GM12801 (cell line): ENCODE measurements around the gene NRTN.

Experiments
- TF ChIP-seq, protein P1 (sequence below): IDR thresholded peaks from one replicate; pipeline ENCODE4 v1.5.1; 2011; ENCODE audit warnings: control low read depth; ENCODE audit not compliant: insufficient read length; ENCODE audit errors: extremely low read depth

The NRTN gene

DNA sequence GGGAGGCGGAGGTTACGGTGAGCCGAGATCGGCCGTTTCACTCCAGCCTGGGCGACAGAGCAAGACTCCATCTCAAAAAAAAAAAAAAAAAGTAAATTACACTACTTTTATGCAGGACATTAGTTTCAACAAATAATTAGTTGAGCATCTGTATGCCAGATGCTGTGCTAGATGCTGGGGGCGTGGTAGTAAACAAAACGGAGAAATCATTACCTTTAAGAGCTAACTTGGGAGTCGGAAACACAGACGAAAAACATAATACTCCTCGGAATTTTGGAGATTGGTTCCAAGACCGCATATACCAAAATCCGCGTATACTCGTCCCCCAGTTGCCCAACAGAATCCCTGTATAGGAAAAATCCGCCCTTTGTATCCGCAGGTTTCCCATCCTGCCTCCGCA lies 12.6 kb upstream of the NRTN start:
- TF ChIP-seq, protein P1, sequence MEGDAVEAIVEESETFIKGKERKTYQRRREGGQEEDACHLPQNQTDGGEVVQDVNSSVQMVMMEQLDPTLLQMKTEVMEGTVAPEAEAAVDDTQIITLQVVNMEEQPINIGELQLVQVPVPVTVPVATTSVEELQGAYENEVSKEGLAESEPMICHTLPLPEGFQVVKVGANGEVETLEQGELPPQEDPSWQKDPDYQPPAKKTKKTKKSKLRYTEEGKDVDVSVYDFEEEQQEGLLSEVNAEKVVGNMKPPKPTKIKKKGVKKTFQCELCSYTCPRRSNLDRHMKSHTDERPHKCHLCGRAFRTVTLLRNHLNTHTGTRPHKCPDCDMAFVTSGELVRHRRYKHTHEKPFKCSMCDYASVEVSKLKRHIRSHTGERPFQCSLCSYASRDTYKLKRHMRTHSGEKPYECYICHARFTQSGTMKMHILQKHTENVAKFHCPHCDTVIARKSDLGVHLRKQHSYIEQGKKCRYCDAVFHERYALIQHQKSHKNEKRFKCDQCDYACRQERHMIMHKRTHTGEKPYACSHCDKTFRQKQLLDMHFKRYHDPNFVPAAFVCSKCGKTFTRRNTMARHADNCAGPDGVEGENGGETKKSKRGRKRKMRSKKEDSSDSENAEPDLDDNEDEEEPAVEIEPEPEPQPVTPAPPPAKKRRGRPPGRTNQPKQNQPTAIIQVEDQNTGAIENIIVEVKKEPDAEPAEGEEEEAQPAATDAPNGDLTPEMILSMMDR: no peak

DNA sequence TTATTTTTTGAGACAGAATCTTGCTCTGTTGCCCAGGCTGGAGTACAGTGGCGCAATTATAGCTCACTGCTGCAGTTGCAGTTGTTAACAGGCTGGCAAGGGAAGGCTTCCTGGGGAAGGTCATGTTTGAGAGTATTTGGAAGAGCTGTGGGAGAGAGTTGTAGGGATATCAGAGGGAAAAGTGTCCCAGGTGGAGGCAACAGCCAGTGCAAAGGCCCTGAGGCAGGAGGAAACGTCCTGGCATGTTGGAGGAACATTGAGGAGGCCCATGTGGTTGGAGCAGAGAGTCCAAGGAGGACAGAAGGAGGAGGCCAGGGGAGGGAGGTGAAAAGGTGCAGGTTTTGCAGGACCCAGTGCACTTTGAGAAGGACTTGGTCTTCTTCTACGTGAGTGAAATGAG lies 11.7 kb upstream of the NRTN start:
- TF ChIP-seq, protein P1: no peak

DNA sequence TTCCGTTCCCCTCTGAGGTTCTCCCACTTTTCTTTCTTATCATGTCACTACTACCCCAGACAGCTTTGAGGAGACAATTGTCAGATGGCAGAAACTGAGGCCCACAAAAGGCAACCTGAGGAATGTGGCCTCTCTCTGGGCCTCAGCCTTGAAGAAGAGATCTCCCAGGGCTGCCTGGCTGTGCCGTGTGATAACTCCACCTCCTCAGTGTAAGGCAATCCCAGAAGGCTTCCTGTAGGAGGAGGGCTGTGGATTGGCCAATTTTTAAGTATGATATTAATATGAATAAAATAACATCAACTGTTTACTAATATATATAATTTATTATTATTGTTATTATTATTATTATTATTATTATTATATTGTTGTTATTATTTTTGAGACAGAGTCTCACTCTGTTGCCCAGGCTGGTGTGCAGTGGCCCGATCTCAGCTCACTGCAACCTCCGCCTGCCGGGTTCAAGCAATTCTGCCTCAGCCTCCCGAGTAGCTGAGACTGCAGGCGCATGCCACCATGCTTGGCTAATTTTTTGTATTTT lies 9.4 kb upstream of the NRTN start:
- TF ChIP-seq, protein P1: no peak

DNA sequence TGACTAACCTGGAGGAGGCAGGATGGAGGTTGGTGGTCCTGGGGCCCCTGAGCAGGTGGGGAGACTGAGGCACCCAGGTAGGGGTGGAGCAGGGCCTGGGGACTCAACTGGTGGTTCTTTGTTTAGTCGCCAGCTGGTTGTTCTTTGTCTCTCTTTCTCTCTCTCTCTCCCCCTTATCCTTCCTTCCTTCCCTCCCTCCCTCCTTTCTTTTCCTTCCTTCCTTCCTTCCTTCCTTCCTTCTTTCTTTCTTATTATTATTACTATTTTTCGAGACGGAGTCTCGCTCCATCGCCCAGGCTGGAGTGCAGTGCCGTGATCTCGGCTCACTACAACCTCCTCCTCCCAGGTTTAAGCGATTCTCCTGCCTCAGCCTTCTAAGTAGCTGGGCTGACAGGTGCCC lies 6.6 kb upstream of the NRTN start:
- TF ChIP-seq, protein P1: no peak

DNA sequence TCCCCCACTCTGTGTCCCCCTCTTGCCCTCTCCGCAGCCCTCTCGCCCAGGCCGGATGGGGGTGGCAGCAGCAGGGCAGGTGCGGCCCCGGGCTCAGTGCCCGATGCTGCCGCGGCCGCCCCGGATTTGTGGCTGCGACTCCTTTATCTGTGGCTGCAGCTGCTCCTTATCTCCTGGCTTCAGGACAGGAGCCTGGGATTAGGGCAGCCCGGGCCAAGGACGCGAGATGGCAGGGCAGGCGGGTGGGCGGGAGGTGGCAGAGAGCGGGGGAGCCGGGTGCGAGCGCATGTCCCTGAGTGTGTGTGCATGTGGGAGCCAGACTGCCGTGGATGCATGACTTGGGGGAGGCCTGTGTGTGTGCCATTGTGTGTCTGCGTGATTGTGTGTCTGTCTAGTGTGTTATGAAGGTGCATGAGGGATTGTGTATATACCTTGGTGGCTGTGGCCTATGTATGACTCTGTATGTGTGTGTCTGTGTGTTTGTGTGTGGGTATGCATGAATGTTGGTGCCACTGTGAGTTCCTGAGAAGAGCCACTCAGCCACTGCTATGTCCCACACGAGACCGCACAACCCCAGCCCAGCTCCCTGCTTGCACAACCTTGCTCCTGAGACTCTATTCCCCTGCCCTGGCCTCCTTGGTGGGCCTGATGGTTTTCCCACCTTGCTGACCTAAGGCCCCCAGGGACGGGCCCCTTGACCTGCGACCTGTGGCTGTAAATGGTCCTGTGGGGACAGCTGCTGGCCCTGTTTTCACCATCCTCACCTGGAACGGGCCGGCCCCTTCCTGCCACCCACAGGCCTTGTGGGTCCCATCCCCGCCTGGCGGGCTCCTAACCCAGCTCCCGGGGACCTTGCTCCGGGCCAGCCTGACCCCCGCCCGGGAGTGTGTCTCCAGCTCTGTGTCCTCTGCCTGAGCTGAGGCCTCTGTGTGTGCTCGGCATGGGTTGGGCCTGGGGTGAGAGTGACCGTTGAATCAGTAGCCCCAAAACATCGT lies 5.3 kb upstream of the NRTN start:
- TF ChIP-seq, protein P1: no peak

DNA sequence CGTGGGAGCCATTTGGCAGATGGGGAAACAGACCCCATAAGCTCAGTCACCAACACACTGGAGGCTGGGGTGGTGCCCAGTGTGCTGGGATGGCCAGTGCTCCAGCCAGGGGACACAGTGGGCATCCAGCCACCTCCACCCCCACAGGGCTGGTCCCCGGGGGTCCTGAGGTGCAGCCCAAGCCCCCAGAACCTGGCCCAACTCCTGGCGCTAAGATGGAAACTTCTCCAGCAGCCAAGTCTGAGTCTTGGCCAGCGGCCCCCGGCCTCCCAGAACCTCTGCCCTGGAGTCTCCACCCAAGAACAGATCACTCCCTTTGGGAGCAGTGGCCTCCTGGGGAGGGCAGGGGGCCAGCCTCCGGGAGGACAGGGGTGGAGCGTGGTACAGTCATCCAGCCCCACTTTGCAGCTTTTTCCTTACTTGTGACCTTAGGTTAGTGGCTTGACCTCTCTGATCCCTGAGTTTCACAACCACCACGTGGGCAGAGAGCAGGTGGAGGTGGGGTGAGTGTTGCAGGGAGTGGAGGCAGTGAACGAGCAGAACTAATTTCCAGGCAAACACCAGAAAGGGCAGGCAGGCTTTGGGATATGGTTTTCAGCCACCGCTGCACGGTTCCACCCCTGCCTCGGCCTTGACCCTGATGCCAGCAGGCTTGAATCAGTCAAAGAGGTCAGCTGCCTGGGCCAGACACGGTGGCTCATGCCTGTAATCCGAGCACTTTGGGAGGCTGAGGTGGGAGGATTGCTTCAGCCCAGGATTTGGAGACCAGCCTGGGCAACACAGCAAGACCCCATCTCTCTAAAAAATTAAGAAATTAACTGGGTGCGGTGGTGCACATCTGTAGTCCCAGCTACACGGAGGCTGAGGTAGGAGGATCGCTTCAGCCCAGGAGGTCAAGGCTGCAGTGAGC lies 4.3 kb upstream of the NRTN start:
- TF ChIP-seq, protein P1: no peak
